ENCODE measurements around the gene ZFAND2B. TPM values are rescaled to one million over a fixed set of nuclear protein-coding genes. Genes with fewer than 3 reads are reported as not detected.

Gene ZFAND2B
- total RNA-seq, 1 experiment from 2014 or later, result 31.4 TPM

- Histone ChIP-seq H3K27me3 (ENCODE audit: insufficient read depth, low read length) (no peaks in the 10 kb centered on the region), H3K79me2 (ENCODE audit: insufficient read depth, low read length) (no peaks in the 10 kb centered on the region), H3K4me2 (ENCODE audit: low read length) (no peak overlapping the region), H3K9ac (ENCODE audit: low read length) (no peak overlapping the region), H3K9me3 (ENCODE audit: control insufficient read depth in 1 of 2, insufficient read depth in 1 of 2, low read depth in 1 of 2, low read length in 2 of 2) (no peaks in the 10 kb centered on the region), H3K27ac (ENCODE audit: low read depth, low read length) (no peak overlapping the region), H3K4me3 (replicated peaks in 1 of 2; ENCODE audit: low read depth in 1 of 2, low read length in 2 of 2) (no peak overlapping the region), H3K4me1 (ENCODE audit: control insufficient read depth in 1 of 2, insufficient read depth in 2 of 2, low read length in 2 of 2) (peaks cover 5 to 16% of the 10 kb centered on the region in 2 experiments; a peak in 3 of 4 replicates), H3K9me2 (ENCODE audit: insufficient read depth) (no peaks in the 10 kb centered on the region), H4K20me1 (ENCODE audit: insufficient read depth) (no peaks in the 10 kb centered on the region), H3K36me3 (ENCODE audit: control insufficient read depth in 1 of 2, insufficient read depth in 2 of 2, low read length in 2 of 2) (peaks cover 0 to 3% of the 10 kb centered on the region in 2 experiments; a peak in 2 of 4 replicates), H2AFZ (ENCODE audit: low read depth, low read length, poor library complexity, severe bottlenecking) (no peak overlapping the region)
- no TSS peak for BruUV-seq (replicated peaks)
- RAD21 ChIA-PET (ENCODE audit: low non-redundant PET in 1 of 2, low total read pairs in 2 of 2, uncharacterized antibody in 2 of 2, unreplicated experiment in 2 of 2), result no interaction called here
- ATAC-seq (no peak), DNase-seq (ENCODE audit: low read depth, low spot score) (no peak)
- CTCF ChIA-PET, result interaction anchor here (1.1 to 2.6 kb wide), 4 partner anchors 84 to 373 kb away, joined by 3 to 7 read pairs (median 5); no protein-coding TSS in a partner anchor
- intact Hi-C loops (cut with micrococcal nuclease), result no loop called here
- TF ChIP-seq REST (IDR thresholded peaks at IDR 0.05; ENCODE audit: low read depth) (no peak), CBX3 (IDR thresholded peaks at IDR 0.05; ENCODE audit: low read depth) (no peak), ZNF274 (IDR thresholded peaks at IDR 0.05; ENCODE audit: low read depth, low read length) (no peak), EZH2phosphoT487 (IDR thresholded peaks at IDR 0.05; ENCODE audit: borderline replicate concordance) (no peak), ZFX (IDR thresholded peaks at IDR 0.05) (no peak), CEBPB (IDR thresholded peaks at IDR 0.05; ENCODE audit: low read depth) (no peak), RAD21 (IDR thresholded peaks at IDR 0.05; ENCODE audit: low read depth) (no peak), POLR2AphosphoS5 (IDR thresholded peaks at IDR 0.05; ENCODE audit: low read depth, low read length) (no peak), EZH2 (IDR thresholded peaks at IDR 0.05) (no peak), EGR1 (IDR thresholded peaks at IDR 0.05; ENCODE audit: low read depth) (no peak)
- POLR2A ChIA-PET, result interaction anchor here (1.3 kb wide), 1 partner anchor 122 kb away, joined by 3 read pairs; the partner anchor contains the start of gene DNAJB2
These were observed 49.2 kb upstream of the ZFAND2B start for GRCh38 chr2:219157396-219157795.
